Fibroblast of peridontal ligament (primary cell): ENCODE results near the gene SP110.
"Not testable (repeated sequence)": the region's sequence is repeated elsewhere in the genome, so short reads cannot be mapped to it uniquely, and the experiment has no call there.

ENCODE experiments used
- DNase-seq: peaks from one replicate; pipeline ENCODE4 v3.0.0-alpha.2; 2010; ENCODE audit errors: extremely low read depth

The SP110 gene

GRCh38 chr2:230224458-230224857 is 4.7 kb upstream of the SP110 start:
- no peak for DNase-seq

GRCh38 chr2:230222829-230223228 is 3.0 kb upstream of the SP110 start:
- DNase-seq: not testable (repeated sequence)

DNA sequence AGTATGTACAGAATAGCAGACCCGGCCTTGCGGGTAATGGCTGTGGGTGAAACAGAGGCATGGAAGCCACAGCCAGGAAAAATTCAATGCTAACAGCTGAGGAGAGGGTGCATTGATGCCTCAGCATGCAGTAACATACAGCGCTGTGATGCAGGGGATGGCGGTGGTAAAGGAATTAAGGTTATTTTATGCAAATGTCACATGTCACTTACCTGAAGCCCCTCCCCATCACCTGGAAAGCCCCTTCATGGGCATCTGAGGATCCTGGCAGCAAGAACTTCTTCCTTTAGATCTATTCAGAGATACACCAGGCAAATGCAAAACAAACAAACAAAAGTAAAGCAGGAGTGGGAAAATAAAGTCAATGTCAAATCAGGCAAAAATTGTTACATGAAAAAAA is 1.7 kb upstream of the SP110 start:
- DNase-seq: no peak

DNA sequence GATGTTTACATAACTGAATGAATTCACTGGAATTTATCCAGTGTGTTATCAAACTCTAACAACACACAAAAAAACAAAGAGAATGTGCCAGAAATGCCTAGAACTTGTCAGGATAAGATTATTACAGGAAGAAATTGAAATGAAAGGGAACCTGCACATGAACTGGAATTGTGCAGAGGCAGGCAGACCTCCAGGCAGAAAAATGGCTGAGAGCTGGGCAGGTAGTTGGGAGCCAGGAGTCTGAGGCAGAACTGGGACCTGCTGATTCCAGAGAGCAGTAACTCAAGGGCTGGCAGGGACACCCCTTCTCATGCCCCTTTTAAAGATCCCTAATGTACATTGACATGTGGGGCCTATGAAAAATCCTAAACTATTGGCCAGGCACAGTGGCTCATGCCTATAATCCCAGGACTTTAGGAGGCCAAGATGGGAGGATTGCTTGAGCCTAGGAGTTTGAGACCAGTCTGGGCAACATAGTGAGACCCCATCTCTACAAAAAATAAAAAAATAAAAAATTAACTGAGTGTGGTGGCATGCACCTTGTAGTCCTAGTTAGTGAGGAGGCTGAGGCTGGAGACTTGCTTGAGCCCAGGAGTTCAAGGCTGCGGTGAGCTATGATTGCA is 674 bp upstream of the SP110 start:
- no peak for DNase-seq

GRCh38 chr2:230218421-230218820 is 1.4 kb downstream of the SP110 start:
- no peak for DNase-seq

DNA sequence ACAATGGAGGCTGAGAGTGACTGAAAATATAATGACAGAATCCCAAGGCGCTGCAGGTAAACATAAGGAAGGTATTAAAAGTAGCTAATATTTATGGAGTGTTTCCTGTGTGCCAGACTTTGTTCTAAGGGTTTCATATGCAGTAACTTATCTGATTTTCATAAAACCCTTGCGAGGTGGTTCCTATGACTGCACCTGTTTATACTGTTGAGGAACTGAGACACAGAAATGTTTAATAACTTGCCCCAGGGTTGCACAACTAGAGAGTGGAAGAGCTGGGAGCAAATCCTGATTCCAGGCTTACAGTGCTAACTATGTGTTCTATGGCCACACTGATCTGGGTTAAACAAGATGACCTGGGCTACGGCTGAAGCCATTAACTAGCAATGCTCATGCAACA is 2.4 kb downstream of the SP110 start:
- DNase-seq: no peak

- no peak for DNase-seq
Measured at GRCh38 chr2:230216489-230216888, 3.3 kb downstream of the SP110 start.

GRCh38 chr2:230209422-230210051 is 10.2 kb downstream of the SP110 start:
- DNase-seq: no peak

- no peak for DNase-seq
Measured at GRCh38 chr2:230208576-230208975, 11.2 kb downstream of the SP110 start.

- DNase-seq: no peak
Measured at GRCh38 chr2:230205721-230206120, 14.1 kb downstream of the SP110 start.

DNA sequence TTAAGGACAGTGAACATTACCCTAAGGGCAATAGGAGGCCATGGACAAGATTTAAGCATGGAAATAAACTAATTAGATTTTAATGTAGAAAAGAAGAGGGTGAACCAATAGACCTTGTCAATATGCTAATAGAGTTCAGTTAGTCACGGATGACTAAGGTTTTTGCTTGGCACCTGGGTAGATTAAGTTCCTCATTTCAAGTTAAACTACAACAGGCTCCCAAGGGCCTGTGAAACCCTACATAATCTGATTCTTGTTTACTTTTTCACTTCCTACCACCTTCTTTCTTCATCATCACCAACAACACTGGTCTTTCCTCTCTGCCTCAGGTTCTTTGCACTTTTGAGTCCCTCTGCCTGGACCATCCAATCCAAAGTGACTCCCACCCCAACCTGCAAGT is 14.8 kb downstream of the SP110 start:
- no peak for DNase-seq

- no peak for DNase-seq
Measured at GRCh38 chr2:230203110-230203676, 16.6 kb downstream of the SP110 start.

DNA sequence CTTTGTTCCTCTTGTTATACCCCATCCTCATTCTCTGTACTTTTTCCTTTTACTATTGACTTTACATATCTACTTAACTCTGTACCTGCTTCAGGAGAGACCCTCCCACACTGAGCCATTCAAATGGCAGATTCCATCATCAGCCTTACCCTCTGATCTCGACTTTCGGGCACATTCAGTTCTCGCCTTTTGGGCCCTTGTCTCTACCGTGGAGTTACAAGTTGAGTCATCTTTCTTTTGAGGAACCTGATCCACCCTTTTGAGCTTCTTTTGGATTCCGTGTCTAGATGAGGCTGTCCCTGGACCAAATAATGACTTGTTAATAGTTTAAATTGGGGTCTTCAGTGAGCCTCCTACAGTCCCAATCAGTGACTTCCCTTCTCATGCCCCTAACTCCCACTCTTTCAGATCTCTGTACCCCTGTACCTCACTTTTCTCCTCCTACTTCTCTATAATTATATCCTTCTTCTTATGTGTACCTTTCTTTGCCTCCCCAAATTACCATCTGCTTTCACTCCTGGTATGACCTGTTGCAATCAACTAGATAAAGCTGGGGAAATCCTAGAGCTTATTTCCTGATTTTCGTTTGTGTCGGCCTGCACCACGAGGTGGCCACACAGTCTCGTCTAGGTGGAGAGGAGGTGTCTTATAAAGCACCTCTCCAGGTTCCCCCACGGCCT is 17.2 kb downstream of the SP110 start:
- no peak for DNase-seq

- peak; percentile 30 for DNase-seq
Measured at GRCh38 chr2:230184727-230185578, 34.8 kb downstream of the SP110 start.

DNA sequence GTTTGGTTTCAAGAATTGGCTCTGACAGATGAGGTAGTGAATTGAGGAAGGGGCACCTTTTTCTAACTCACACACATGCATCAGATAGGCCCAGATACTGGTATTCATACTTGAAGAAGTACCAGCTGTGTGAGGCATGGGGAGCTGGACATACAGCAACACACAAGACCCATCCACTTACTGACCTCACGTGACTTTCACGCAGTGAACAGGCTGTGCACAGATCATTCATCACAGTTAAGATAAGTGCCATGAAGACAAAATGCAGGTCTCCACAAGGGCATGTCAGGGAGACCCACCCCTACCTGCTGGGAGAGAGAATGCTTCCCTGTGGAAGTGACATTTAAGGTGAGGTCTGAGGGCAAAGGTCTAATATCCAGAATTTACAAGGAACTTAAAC is 38.6 kb downstream of the SP110 start:
- no peak for DNase-seq

GRCh38 chr2:230179907-230180306 is 39.9 kb downstream of the SP110 start:
- no peak for DNase-seq

GRCh38 chr2:230178546-230179485 is 41.0 kb downstream of the SP110 start:
- DNase-seq: no peak

DNA sequence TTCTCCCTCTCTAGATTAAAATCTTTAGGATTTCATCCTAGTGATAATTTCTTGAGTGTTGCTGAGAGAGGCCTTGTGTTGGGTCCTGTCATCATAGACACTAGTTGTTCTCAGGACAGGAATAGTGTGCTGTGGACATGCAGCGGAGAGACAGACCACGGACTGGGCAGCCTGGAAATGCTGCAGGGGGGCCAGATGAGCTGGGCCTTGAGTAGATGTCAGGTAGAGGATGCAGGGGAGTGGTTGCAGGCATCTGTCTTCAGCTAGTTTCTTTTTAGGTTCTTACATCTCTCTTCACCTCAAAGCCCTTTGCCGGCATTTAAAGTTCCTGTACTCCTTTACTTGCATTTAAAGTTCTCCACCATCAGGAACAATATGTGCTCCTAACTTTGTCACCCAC is 42.8 kb downstream of the SP110 start:
- DNase-seq: no peak

- DNase-seq: no peak
Measured at GRCh38 chr2:230174466-230174865, 45.3 kb downstream of the SP110 start.

- no peak for DNase-seq
Measured at GRCh38 chr2:230172852-230173251, 46.9 kb downstream of the SP110 start.

- DNase-seq: no peak
Measured at GRCh38 chr2:230172156-230172555, 47.6 kb downstream of the SP110 start.
